HL-60/S4 treated with phorbol 12-myristate 13-acetate at 8.2 ng/mL for 4 days and 3 days (cell line): ENCODE measurements around the gene DBT.
"Not testable (repeated sequence)": the region's sequence is repeated elsewhere in the genome, so short reads cannot be mapped to it uniquely, and the experiment has no call there.

Experiments
- in situ Hi-C: fragments of 300-500 bp; cut with MboI; formaldehyde crosslinking; loops from 2 replicates; pipeline ENCODE4 v1.15.0; 2022; ENCODE audit warnings: low sequenced_read_pairs

DBT gene

GRCh38 chr1:100252901-100253300, 3.3 kb upstream of the DBT start:
- in situ Hi-C loops = no loop called here

GRCh38 chr1:100250807-100251206, 1.2 kb upstream of the DBT start:
- in situ Hi-C loops = no loop called here

GRCh38 chr1:100250264-100250663, 630 bp upstream of the DBT start:
- in situ Hi-C loops = no loop called here

GRCh38 chr1:100249155-100249536, 488 bp downstream of the DBT start:
- in situ Hi-C loops = no loop called here

- in situ Hi-C loops = no loop called here
Observed at GRCh38 chr1:100246738-100247137, 2.9 kb downstream of the DBT start.

GRCh38 chr1:100240631-100241030, 9.0 kb downstream of the DBT start:
- in situ Hi-C loops = no loop called here

GRCh38 chr1:100239961-100240360, 9.7 kb downstream of the DBT start:
- in situ Hi-C loops = no loop called here

GRCh38 chr1:100237091-100237490, 12.5 kb downstream of the DBT start:
- in situ Hi-C loops = no loop called here

- in situ Hi-C loops = no loop called here
Observed at GRCh38 chr1:100234432-100234831, 15.2 kb downstream of the DBT start.

GRCh38 chr1:100233566-100233965, 16.1 kb downstream of the DBT start:
- in situ Hi-C loops = not testable (repeated sequence)

- in situ Hi-C loops = no loop called here
Observed at GRCh38 chr1:100232156-100232555, 17.5 kb downstream of the DBT start.

- in situ Hi-C loops = no loop called here
Observed at GRCh38 chr1:100231721-100232120, 17.9 kb downstream of the DBT start.

- in situ Hi-C loops = no loop called here
Observed at GRCh38 chr1:100230765-100231164, 18.9 kb downstream of the DBT start.

- in situ Hi-C loops = no loop called here
Observed at GRCh38 chr1:100229681-100230443, 19.8 kb downstream of the DBT start.

GRCh38 chr1:100222428-100222827, 27.2 kb downstream of the DBT start:
- in situ Hi-C loops = no loop called here

GRCh38 chr1:100219883-100220282, 29.8 kb downstream of the DBT start:
- in situ Hi-C loops = no loop called here

GRCh38 chr1:100219457-100219856, 30.2 kb downstream of the DBT start:
- in situ Hi-C loops = no loop called here

- in situ Hi-C loops = no loop called here
Observed at GRCh38 chr1:100217834-100218233, 31.8 kb downstream of the DBT start.

- in situ Hi-C loops = no loop called here
Observed at GRCh38 chr1:100215101-100215500, 34.5 kb downstream of the DBT start.

- in situ Hi-C loops = no loop called here
Observed at GRCh38 chr1:100213141-100213540, 36.5 kb downstream of the DBT start.

- in situ Hi-C loops = no loop called here
Observed at GRCh38 chr1:100206301-100206700, 43.3 kb downstream of the DBT start.

GRCh38 chr1:100205593-100205992, 44.0 kb downstream of the DBT start:
- in situ Hi-C loops = not testable (repeated sequence)

GRCh38 chr1:100205103-100205502, 44.5 kb downstream of the DBT start:
- in situ Hi-C loops = not testable (repeated sequence)
